ENCODE results near the gene MET. TPM values are rescaled to one million over a fixed set of nuclear protein-coding genes. Genes with fewer than 3 reads are reported as not detected.

The MET gene
- total and polyA plus RNA-seq, 2 of the 8 experiments (the other 6 are each of a cell fraction or from before 2014, with no cell fraction given), result 3.5 to 12.9 TPM

DNA sequence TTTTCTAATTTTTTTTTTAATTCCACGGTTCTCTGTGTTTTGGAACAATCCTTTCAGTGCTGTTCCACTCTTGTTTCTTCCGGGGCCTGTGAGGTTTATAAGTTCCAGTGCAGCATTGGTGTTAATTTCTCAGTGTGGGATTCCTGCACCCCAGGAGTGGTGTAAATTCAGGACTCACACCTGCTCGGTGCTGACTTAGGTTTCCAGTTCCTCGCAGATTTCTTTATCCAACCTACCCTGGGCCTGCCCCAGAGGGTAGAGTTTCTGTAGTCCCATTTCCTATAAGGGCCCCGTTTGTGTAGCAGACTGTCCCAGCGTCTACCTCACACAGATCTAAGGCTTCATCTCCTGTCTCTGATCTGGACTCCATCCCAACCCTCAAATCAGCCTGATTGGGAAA lies 27.4 kb upstream of the MET start:
- ChIA-PET POLR2A (ENCODE audit: partially characterized antibody) (no interaction called here), CTCF (ENCODE audit: partially characterized antibody) (interaction anchor here (0.6 kb wide), 1 partner anchor 50 kb away, joined by 3 read pairs; no protein-coding TSS in a partner anchor)
- Histone ChIP-seq H3K23me2 (ENCODE audit: low read depth, low read length) (no peaks in the 10 kb centered on the region), H2BK15ac (ENCODE audit: low read length) (no peak overlapping the region), H2AK5ac (ENCODE audit: low read depth, low read length) (no peak overlapping the region), H3K79me2 (ENCODE audit: control insufficient read depth in 1 of 2, insufficient read depth in 2 of 2, low read length in 2 of 2) (no peaks in the 10 kb centered on the region), H3K9me3 (ENCODE audit: insufficient read depth in 2 of 2, low read depth in 1 of 2, low read length in 1 of 2) (no peaks in the 10 kb centered on the region), H3K4ac (replicated peaks; ENCODE audit: insufficient read length, low read depth, low read length) (no peak overlapping the region), H3K9ac (replicated peaks in 1 of 4; ENCODE audit: extremely low read depth in 1 of 4, low read depth in 3 of 4, low read length in 3 of 4) (no peak overlapping the region), H3K36me3 (ENCODE audit: control insufficient read depth in 2 of 4, insufficient read depth in 4 of 4, low read length in 3 of 4) (no peaks in the 10 kb centered on the region), H2AFZ (ENCODE audit: low read length) (no peak overlapping the region), H2BK12ac (ENCODE audit: low read depth, low read length) (no peak overlapping the region), H4K91ac (replicated peaks; ENCODE audit: insufficient read length, low read length) (no peak overlapping the region), H3K79me1 (ENCODE audit: low read depth, low read length) (no peaks in the 10 kb centered on the region), H2BK120ac (replicated peaks; ENCODE audit: low read depth, low read length) (no peak overlapping the region), H3K27ac (ENCODE audit: low read depth, low read length) (no peak overlapping the region), H2BK5ac (ENCODE audit: low read depth, low read length) (no peak overlapping the region), H3K4me1 (replicated peaks in 1 of 4; ENCODE audit: control insufficient read depth in 3 of 4, insufficient read depth in 4 of 4, low read length in 3 of 4) (no peaks in the 10 kb centered on the region), H3K27me3 (replicated peaks in 1 of 4; ENCODE audit: control insufficient read depth in 3 of 4, extremely low read depth in 1 of 4, insufficient read depth in 3 of 4, low read length in 3 of 4) (no peaks in the 10 kb centered on the region), H3K4me3 (ENCODE audit: extremely low read depth in 1 of 4, insufficient read depth in 2 of 4, low read depth in 3 of 4, low read length in 4 of 4) (no peak overlapping the region), H3K18ac (ENCODE audit: extremely low read depth, low read length) (no peak overlapping the region), H3K4me2 (ENCODE audit: insufficient read depth in 1 of 2, low read depth in 2 of 2, low read length in 2 of 2) (no peak overlapping the region), H3K56ac (replicated peaks; ENCODE audit: insufficient read length, low read depth, low read length) (no peak overlapping the region), H4K5ac (ENCODE audit: insufficient read length, low read depth, low read length) (no peak overlapping the region), H3K14ac (ENCODE audit: insufficient read length) (no peak overlapping the region), H3K23ac (ENCODE audit: insufficient read length) (no peak overlapping the region), H2BK20ac (ENCODE audit: low read length) (no peak overlapping the region), H4K20me1 (replicated peaks in 1 of 2; ENCODE audit: control insufficient read depth in 1 of 2, insufficient read depth in 2 of 2, low read length in 2 of 2) (no peaks in the 10 kb centered on the region), H4K8ac (ENCODE audit: extremely low read depth, insufficient read depth, low read length) (no peak overlapping the region)
- DNase-seq (ENCODE audit: low read depth in 1 of 2, low spot score in 2 of 2) (no peak), FAIRE-seq (no peak)
- TF ChIP-seq EP300 (IDR thresholded peaks at IDR 0.05; ENCODE audit: borderline replicate concordance in 1 of 2, low read depth in 2 of 2, low read length in 2 of 2) (no peak), ZNF274 (IDR thresholded peaks at IDR 0.05; ENCODE audit: borderline replicate concordance, extremely low read depth, low read length) (no peak), FOSL1 (IDR thresholded peaks at IDR 0.05; ENCODE audit: insufficient read depth, low read depth, low read length) (no peak), SAP30 (IDR thresholded peaks at IDR 0.05; ENCODE audit: insufficient read depth, insufficient replicate concordance, low read length) (no peak), RAD21 (IDR thresholded peaks at IDR 0.05 in 1 of 2, conservative IDR thresholded peaks at IDR 0.05 in 1 of 2; ENCODE audit: low read depth in 2 of 2, low read length in 2 of 2) (no peak), POU5F1 (IDR thresholded peaks at IDR 0.05; ENCODE audit: low read depth, low read length) (no peak), SRF (IDR thresholded peaks at IDR 0.05; ENCODE audit: low read depth, low read length) (no peak), YY1 (IDR thresholded peaks at IDR 0.05; ENCODE audit: low read depth, low read length) (no peak), HDAC6 (IDR thresholded peaks at IDR 0.05; ENCODE audit: low read depth, low read length) (no peak), GABPA (IDR thresholded peaks at IDR 0.05; ENCODE audit: borderline replicate concordance, insufficient read depth, low read length) (no peak)
- TF ChIP-seq, protein P1, sequence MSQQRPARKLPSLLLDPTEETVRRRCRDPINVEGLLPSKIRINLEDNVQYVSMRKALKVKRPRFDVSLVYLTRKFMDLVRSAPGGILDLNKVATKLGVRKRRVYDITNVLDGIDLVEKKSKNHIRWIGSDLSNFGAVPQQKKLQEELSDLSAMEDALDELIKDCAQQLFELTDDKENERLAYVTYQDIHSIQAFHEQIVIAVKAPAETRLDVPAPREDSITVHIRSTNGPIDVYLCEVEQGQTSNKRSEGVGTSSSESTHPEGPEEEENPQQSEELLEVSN (IDR thresholded peaks at IDR 0.05), result no peak
- TF ChIP-seq, protein P2, sequence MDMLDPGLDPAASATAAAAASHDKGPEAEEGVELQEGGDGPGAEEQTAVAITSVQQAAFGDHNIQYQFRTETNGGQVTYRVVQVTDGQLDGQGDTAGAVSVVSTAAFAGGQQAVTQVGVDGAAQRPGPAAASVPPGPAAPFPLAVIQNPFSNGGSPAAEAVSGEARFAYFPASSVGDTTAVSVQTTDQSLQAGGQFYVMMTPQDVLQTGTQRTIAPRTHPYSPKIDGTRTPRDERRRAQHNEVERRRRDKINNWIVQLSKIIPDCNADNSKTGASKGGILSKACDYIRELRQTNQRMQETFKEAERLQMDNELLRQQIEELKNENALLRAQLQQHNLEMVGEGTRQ (IDR thresholded peaks at IDR 0.05; ENCODE audit: low read length), result no peak
- WGBS, 2 experiments (ENCODE audit: extremely low coverage in 1 of 2, insufficient coverage in 1 of 2, insufficient read length in 1 of 2, insufficient replicate concordance in 2 of 2, low coverage in 1 of 2, low lambda C conversion rate in 2 of 2, missing lambda C conversion rate in 1 of 2), result 90% methylated on average over 6 of the region's 6 CpGs; no CpG with 5 or more reads in 1 of the 2 experiments
